ENCODE results near the gene MLF2.
"Not testable (repeated sequence)": the region's sequence is repeated elsewhere in the genome, so short reads cannot be mapped to it uniquely, and the experiment has no call there.

The MLF2 gene

DNA sequence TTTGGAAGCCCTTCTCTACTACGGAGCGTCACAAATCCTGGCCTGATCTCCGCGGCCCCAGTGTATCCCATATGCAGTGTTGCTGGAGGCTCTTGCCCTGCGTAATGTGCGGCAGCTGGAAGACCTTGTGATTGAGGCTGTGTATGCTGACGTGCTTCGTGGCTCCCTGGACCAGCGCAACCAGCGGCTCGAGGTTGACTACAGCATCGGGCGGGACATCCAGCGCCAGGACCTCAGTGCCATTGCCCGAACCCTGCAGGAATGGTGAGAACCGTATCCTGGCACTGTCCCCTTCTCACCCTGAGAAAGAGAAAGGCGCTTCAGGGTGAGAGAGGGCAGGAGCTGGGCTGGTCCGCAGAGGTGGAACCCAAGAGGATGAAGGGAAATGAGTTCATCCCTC lies 23.8 kb downstream of the MLF2 start:
- DNase-seq = no peak

DNA sequence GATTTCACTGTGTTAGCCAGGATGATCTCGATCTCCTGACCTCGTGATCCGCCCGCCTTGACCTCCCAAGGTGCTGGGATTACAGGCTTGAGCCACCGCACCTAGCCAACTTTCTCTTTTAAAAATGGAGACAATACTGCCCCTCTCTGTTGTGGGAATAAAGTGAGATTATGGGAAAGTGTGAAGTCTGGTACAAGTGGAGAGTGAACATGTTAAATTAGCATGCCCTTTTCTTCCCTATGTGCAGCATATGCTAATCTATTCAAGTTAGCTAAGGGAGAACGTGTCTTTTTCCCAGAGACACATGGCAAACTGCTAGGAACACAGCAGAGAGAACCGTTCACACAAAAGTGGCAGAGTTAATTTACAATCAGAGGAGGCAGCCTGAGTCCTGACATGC lies 27.6 kb downstream of the MLF2 start:
- no peak for DNase-seq

DNA sequence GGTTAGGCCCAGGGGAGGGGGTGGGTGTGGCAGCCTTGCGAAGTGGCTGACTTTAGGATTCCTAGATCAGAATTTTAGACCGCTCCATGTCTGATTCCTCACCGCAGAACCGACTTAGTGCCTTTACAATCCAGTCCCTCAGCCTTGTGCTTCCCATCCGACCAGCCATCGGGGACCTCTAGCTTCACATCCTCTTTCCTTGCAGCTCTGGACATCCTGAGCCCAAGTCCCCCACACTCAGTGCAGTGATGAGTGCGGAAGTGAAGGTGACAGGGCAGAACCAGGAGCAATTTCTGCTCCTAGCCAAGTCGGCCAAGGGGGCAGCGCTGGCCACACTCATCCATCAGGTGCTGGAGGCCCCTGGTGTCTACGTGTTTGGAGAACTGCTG lies 28.5 kb downstream of the MLF2 start:
- DNase-seq = no peak

DNA sequence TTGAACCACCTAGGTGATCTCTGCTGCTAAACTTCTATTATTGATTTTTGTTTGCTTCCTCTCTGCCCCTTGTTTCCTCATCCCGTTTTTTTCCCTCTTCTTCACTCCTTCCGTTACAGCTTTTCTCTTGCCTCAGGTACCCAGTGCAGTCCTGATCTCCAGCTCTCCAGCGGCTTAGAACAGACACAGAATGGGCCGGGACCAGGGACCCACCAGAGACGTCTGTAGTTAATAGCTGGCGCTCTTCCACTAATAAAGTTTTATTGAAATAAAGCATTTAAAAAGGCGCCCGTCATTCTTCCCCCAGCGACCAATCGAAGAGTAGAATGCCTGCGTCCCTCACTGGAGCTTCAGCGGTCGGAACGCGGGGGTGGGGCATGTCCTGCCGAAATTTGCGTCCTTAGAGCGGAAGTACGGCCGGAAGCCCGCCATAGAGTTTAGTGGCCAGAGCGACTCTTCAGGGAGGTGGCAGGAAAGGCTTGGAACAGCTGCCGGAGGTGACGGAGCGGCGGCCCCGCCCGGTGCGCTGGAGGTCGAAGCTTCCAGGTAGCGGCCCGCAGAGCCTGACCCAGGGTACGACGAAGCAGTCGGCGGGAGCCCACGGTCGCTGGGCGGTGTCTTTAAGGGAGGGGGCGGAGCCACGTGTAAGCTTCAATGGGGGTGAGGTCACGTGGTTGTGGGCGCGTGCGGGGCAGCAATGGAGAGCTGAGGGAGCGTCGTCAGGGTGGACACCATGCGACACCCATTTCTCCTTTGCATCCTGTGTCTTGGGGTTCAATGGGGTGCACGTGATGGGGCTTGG lies 29.1 kb downstream of the MLF2 start, which contains the start of gene COPS7A:
Gene COPS7A, plus strand, starts transcription at position 440 of the 802 bp plus-strand sequence. CDS start 611 bp downstream, outside the sequence.
- DNase-seq = peak; percentile 99

DNA sequence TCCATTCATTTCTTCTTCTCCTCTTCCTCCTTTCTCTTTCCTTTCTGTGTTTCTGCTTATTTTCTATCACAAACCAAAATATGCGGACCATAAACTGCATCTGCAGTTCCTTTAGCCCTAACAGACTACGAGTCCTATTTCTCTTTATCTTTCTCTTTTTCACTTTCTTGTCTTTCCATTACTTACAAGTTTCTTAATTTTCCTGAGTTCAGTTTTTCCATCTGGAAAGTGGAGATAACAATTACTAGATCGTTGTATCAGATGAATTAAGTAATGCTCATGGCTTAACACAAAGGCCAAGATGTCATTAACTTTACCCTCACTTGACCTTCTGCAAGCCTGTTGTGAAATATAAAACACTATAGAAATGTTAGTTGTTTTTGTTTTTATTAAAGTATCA lies 30.1 kb downstream of the MLF2 start:
- no peak for DNase-seq

DNA sequence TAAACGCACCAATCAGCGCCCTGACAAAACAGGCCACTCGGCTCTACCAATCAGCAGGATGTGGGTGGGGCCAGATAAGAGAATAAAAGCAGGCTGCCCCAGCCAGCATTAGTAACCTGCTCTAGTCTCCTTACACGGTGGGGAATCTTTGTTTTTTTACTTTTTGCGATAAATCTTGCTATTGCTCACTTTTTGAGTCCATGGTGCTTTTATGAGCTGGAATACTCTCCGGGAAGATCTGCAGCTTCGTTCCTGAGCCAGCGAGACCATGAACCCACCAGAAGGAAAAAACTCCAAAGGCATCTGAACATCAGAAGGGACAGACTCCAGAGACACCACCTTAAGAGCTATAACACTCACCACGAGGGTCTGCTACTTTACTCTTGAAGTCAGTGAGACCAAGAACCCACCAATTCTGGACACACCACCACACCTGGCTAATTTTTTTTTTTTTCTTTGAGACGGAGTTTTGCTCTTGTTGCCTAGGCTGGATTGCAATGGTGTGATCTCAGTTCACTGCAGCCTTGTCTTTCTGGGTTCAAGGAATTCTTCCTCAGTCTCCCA lies 36.0 kb downstream of the MLF2 start:
- no peak for DNase-seq

DNA sequence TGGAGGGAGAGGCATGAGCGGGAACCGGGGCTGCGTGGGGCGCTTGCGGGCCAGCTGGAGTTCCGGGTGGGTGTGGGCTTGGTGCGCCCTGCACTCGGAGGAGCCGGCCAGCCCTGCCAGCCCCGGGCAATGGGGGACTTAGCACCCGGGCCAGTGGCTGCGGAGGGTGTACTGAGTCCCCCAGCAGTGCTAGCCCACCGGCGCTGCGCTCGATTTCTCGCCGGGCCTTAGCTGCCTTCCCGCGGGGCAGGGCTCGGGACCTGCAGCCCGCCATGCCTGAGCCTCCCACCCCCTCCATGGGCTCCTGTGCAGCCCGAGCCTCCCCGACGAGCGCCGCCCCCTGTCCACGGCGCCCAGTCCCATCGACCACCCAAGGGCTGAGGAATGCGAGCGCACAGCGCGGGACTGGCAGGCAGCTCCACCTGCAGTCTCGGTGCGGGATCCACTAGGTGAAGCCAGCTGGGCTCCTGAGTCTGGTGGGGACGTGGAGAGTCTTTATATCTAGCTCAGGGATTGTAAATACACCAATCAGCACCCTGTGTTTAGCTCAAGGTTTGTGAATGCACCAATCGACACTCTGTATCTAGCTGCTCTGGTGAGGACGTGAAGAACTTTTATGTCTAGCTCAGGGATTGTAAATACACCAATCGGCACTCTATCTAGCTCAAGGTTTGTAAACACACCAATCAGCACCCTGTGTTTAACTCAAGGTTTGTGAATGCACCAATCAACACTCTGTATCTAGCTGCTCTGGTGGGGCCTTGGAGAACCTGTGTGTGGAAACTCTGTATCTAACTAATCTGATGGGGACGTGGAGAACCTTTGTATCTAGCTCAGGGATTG lies 36.7 kb downstream of the MLF2 start:
- DNase-seq = not testable (repeated sequence)

DNA sequence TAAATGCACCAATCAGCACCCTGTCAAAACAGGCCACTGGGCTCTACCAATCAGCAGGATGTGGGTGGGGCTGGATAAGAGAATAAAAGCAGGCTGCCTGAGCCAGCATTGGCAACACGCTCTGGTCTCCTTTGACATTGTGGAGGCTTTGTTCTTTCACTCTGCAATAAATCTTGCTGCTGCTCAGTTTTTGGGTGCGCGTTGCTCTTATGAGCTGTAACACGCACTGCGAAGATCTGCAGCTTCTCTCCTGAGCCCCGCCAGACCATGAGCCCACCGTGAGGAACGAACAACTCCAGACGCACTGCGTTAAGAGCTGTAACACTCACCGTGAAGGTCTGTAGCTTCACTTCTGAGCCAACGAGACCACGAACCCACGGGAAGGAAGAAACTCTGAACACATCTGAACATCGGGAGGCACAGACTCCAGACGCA lies 44.0 kb downstream of the MLF2 start:
- DNase-seq = no peak

DNA sequence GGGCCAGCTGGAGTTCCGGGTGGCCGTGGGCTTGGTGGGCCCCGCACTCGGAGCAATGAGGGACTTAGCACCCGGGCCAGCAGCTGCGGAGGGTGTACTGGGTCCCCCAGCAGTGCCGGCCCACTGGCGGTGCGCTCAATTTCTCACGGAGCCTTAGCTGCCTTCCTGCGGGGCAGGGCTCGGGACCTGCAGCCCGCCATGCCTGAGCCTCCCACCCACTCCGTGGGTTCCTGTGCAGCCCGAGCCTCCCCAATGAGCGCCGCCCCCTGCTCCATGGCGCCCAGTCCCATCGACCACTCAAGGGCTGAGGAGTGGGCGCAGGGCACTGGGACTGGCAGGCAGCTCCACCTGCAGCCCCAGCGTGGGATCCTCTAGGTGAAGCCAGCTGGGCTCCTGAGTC lies 44.6 kb downstream of the MLF2 start:
- DNase-seq = not testable (repeated sequence)

DNA sequence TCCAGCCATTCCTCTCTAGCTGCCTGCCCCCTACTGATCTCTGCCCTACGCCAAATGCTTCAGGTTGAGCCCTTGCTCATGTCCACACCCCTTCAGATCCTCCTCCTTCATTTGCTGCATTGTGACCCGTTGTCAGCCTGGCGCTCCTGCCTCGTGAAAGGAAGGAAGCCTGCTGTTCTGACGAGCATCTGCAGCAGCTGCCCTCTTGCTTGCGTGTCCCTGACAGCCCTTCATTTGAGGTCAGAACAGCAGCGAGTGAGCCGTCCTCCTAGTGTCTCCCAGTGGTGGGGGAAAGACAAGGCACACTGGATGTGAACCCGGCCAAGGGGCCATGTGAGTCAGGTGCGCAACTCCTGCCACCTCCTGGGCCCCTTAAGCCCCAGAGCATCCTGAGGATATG lies 49.3 kb downstream of the MLF2 start:
- DNase-seq = no peak

DNA sequence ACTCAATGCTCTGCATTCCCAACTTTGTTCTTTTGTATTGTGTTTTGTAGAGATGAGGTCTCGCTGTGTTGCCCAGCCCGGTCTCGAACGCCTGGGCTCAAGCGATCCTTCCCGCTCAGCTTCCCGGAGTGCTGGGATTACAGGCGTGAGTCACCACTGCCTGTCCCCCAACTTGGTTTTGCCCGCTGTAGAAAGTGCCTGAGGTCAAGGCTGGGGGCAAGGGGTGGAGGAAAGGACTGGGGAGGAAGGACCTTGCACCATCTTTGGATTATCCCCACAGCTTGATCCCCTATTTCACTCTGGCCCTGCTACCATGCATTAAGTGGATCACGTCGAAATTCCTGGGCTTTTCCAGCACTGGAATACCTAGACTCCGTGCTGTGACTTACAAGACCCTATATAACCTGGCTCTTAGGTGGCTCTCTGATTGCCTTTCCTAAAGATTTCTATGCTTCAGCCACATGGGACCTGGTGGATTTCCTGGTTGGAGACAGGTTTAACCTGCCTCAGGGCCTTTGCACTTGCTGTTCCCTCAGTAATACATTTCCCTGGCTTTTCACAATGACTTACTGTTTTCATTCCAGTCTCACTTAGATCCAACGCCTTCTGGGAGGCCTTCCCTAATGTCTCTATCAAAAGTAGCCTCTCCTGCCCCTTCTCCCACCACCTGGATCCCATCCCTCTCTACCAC lies 51.7 kb downstream of the MLF2 start:
- no peak for DNase-seq

DNA sequence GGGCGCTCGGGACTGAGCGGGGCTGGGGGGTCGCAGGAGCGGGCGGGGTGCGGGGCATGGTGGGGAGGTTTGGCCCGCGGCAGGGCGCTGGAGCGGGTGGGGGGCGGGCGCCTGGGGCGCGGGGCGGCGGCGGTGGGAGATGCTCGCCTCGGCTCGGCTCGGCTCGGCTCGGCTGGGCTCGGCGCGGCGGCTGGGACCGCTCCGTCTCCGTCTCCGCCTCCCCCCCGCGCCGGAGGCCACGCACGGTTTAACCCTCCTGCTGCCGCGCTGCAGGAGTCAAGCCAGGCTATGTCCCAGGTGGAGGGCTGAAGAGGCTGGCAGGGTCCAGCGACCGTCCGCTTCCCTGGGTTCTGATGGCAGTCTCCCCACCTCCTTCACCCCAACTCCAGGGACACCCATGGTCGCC lies 52.3 kb downstream of the MLF2 start, which contains the start of gene PIANP:
Gene PIANP, minus strand, starts transcription at position 170 of the 406 bp plus-strand sequence. CDS start 2,754 bp downstream, outside the sequence.
- no peak for DNase-seq

DNA sequence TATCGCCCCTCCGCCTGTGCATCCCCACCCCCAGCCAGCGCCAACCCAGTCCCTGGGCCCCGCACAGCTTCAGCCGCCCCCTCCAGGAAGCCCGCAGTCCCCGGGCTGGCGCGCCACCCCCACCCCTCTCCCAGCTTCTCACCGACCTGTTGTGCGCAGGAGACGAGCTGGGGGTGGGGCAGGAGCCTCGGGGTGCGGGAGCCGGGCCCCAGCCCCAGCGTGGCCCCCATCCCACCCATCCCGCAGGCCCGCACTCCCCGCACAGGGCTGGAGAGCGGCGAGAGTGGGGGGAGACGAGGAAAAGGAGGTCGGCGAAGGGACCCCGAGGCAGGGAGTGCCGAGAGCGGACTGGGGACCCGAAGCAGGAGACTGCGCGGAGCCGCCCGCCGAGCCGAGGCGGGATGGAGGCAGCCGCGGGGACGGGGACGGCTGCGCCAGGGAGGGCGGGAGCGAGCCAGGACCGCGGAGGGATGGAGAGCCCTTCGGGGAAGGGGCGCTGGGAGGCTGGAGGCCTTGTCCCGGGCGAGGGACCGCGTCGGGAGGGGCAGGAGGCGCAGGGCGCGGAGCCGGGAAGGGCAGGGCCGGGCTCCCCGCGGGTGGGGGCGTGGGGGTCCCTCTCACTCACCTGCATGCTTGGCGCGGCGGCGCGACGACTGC lies 52.8 kb downstream of the MLF2 start:
- no peak for DNase-seq

DNA sequence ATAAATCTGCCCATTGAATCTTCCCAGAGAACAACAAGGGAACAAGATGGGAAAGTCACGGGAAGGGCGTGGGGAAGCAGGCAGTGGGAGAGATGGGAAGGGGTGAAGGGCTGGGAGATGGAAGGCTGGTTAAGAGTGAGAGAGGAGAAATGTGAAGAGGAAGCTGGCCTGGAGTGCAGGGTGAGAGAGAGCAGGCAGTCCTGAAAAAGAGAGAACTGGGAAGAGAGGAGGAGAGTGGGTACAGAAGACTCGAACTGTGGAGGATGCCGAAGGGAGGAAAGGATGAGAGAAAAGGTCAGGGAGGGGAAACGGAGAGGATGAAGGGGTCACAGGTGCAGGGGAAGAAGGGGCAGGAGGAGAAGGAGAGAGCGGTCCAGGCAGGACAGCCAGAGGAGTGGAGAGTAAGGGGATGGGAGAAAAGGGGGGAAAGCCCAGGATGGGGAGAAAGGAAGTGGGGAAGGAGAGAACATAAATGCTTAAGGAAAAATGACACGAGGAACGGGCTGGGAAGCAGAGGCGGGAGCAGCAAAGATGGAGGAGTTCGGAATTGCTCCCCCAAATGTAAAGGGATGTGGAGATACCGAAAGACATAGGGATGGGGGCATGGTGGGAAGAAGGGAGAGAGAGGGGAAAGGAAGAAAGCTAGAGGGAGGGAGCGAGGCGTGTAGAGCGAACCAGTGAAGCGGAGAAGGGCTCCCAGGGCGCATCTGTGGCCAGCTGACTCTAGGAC lies 53.5 kb downstream of the MLF2 start:
- no peak for DNase-seq

DNA sequence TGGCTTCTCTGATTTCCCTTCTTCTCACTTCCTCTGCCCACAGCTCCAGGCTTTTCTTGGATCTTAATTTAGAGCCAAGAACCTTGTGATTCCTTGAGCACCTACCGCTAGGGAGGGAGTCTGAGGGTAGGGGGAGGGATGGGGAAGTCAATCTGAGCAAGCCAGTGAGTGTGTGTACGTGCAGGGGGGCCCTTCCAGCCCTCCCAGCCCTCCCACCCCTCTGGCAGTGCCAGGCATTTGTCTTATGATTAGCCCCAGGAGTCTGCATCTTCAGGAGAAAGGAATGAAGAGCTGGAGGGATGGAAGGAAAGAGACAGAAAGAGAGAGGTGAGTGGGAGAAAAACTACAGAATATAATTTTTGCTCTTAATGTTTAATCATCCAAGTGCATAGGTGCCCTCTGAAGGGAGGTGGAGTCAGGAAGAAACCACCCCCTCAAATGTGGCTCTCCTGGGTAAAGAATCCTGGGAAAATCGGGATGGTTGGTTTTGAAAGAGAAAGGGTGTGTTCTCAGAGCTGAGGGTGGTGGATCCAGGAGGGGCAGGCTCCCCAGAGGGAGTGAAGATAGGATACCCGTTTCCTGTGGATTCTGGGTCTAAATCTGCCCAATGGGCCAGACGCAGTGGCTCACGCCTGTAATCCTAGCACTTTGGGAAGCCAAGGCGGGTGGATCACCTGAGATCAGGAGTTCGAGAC lies 54.4 kb downstream of the MLF2 start:
- DNase-seq = no peak
